ENCODE measurements around the gene SEMA3B.

- TF ChIP-seq CTCF (IDR thresholded peaks at IDR 0.05): no peak
- TF ChIP-seq ZFX (IDR thresholded peaks at IDR 0.05; ENCODE audit: borderline replicate concordance): no peak
These were observed 19.6 kb downstream of the SEMA3B start for GRCh38 chr3:50288387-50289007.
